GM18951 (cell line): ENCODE data around the gene CDH8.
"Not testable (repeated sequence)": the region's sequence is repeated elsewhere in the genome, so short reads cannot be mapped to it uniquely, and the experiment has no call there.

Experiments used
- POLR2A ChIP-seq: IDR thresholded peaks from 4 replicates; pipeline ENCODE4 v1.6.1; 2011; ENCODE audit warnings: mild to moderate bottlenecking; ENCODE audit not compliant: insufficient read length, insufficient read depth; ENCODE audit errors: extremely low read depth
- in situ Hi-C: fragments of 300-500 bp; cut with MboI; formaldehyde crosslinking; loops from one replicate; pipeline ENCODE4 v1.12.0; 2022; ENCODE audit warnings: low sequenced_read_pairs, mixed read lengths, inconsistent platforms; ENCODE audit not compliant: unreplicated experiment

CDH8 gene

GRCh38 chr16:61715393-61715792, 320.8 kb downstream of the CDH8 start:
- in situ Hi-C loops, result no loop called here
- TF ChIP-seq POLR2A, result no peak

DNA sequence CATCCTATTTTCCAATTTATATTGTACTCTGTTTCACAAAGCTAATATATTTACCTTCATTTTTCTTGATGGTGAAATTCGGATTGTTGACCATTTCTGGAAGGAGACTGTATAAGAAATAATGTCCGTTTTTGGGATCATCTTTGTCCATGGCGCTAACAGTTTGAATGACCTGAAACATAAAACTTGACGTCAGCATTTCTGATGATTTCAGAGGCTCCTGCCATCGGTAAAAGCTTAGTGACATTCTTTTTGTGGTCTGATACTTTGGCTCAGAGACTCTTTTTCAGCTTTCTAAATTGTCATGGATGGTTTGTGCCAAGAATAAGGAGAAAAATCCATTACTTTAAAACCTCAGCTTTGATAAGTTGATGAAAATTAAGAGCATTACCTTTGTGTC, 322.5 kb downstream of the CDH8 start:
- no peak for TF ChIP-seq POLR2A
- in situ Hi-C loops, result no loop called here

DNA sequence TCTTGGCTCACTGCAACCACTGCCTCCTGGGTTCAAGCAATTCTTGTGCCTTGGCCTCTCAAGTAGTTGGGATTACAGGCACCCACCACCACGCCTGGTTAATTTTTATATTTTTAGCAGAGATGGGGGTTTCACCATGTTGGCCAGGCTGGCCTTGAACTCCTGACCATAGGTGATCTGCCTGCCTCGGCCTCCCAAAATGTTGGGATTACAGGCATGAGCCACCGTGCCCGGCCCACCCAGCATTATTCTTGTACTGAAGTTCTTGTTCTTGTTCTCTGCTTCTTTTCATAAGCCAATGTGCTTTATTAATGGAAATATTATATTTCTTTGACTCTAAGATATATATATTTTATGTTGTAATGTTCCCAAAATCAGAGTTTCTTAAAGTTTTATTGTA, 336.6 kb downstream of the CDH8 start:
- in situ Hi-C loops, result not testable (repeated sequence)

- in situ Hi-C loops, result no loop called here
- no peak for TF ChIP-seq POLR2A
Observed at GRCh38 chr16:61684541-61684940, 351.7 kb downstream of the CDH8 start.

DNA sequence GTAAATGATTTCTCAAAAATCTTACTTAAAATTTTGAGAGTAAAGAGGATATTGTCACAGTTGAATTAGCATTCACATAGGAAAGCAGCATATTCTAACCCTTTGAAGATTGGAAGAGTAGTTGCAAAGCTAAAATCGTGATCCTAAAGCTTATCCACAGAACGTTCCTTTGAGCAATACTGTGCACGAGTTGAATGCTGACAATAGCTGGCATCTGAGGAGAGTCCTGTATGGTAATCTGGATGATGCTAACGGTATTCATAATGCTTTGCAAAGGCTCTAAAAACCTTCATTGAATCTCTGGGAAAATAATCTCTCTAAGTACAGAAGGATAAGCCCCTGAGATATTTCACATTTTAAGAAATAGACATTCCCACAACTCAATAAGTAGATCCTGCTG, 354.6 kb downstream of the CDH8 start:
- in situ Hi-C loops, result no loop called here
- TF ChIP-seq POLR2A, result no peak

DNA sequence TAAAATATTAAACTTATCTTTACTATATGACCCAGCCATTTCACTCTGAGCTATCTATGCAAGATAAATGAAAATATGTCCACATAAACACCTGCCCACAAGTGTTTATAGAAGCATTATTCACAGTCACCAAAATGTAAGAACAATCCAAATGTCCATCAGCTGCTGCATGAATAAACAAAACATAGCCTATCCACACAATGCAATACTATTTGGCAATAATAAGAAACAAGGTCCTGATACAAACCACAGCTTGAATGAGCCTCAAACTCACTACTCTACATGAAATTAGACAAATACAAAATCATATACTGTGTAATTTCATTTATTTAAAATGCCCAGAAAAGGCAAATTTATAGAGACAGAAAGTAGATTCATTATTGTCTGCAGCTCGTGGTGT, 355.1 kb downstream of the CDH8 start:
- in situ Hi-C loops, result no loop called here
- TF ChIP-seq POLR2A, result no peak

- in situ Hi-C loops, result no loop called here
- no peak for TF ChIP-seq POLR2A
Observed at GRCh38 chr16:61678182-61678581, 358.1 kb downstream of the CDH8 start.

DNA sequence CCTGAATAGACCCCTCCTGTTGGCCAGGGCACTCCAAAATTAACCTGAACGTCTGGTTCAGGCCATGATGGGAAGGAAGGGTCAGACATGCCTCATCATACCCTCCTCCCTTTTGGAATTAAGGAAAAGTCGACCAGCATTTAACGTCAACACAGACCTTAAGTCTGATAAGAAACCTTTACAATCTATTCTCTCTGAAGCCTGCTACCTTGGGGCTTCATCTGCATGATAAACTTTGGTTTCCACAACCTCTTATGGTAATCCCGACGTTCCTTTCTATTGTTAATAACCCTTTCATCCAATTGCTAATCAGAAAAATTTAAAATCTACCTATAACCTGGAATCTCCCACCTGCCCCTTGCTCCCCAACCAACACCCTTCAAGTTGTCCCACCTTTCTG, 358.5 kb downstream of the CDH8 start:
- in situ Hi-C loops, result no loop called here

DNA sequence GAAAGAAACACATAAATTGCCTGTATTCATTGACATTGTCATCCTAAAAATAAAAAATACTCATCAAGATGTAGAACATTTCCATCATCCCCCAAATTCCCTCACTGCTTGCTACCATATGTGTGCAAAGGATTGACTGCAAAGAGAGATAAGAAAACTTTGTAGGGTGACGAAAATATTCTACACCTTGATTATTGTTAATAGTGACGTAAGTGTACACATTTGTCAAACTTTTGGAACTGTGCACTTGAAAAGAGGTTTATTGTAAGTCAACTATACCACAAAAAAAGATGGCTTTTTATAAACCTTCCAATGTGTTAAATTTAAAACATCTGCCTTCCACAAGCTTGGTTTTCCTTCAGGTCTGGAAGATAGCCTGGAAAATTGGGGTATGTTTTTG, 359.5 kb downstream of the CDH8 start:
- in situ Hi-C loops, result no loop called here
- no peak for TF ChIP-seq POLR2A

More for the DNA sequence above, 358.5 kb downstream of the CDH8 start:
- no peak for TF ChIP-seq POLR2A

DNA sequence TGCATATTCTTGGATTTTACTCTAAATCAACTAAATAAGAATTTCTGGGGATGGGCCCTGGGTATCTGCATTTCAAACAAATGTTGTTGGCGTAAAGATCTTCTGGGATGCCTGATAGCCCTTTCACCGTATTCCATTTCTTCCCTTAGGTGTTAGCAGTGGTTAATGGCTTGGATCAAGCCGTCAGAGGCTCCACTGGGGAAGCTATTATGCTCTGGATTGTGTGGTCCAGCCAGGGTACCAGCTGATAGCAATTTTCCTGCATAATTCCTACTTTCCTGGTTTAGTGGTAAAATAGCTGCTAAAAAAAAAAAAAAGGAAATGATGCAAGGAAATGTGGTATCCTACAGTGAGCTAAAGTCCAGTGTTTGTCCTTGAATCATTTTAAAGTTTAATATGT, 365.1 kb downstream of the CDH8 start:
- in situ Hi-C loops, result no loop called here
- TF ChIP-seq POLR2A, result no peak

- TF ChIP-seq POLR2A, result no peak
- in situ Hi-C loops, result no loop called here
Observed at GRCh38 chr16:61665512-61665911, 370.7 kb downstream of the CDH8 start.

- TF ChIP-seq POLR2A, result no peak
- in situ Hi-C loops, result no loop called here
Observed at GRCh38 chr16:61659936-61660335, 376.3 kb downstream of the CDH8 start.

- TF ChIP-seq POLR2A, result no peak
Observed at GRCh38 chr16:61654962-61655361, 381.3 kb downstream of the CDH8 start.

DNA sequence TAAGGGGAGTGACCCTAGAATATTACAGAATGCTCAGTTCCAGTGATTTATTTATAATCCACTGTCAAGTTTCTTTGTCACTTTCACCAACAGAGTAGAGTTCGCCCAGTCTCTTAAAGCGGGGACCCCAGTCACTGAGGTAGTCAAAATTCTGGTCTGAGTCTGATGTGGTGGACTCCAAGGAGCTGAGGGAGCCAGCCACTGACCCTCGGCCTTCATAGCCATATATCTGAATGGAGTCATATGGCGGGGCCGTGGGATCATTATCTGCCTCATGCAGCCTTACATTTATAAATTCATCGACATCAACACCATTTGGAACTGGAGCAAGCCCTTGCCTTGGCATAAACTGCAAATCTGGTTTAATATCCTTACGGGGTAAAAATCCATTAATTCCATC, 382.7 kb downstream of the CDH8 start:
- TF ChIP-seq POLR2A, result no peak
- in situ Hi-C loops, result no loop called here

More at GRCh38 chr16:61654962-61655361, 381.3 kb downstream of the CDH8 start:
- in situ Hi-C loops, result no loop called here

- no peak for TF ChIP-seq POLR2A
- in situ Hi-C loops, result no loop called here
Observed at GRCh38 chr16:61645561-61645960, 390.7 kb downstream of the CDH8 start.
